Vagina (tissue), 2 donors: ENCODE data around the gene L1TD1. TPM values are rescaled to one million over a fixed set of nuclear protein-coding genes. Genes with fewer than 3 reads are reported as not detected.
"Not testable (repeated sequence)": the region's sequence is repeated elsewhere in the genome, so short reads cannot be mapped to it uniquely, and the experiment has no call there.

Experiments used
- DNase-seq, 2 donors: peaks; one replicate each; pipeline ENCODE4 v3.0.0-alpha.2; 2017; ENCODE audit errors: extremely low spot score in 2 of 2
- H3K27ac ChIP-seq: fragments of 200-600 bp; sonication (generic); one replicate; pipeline ENCODE4 v1.5.1; 2019
- H3K27me3 ChIP-seq: fragments of 200-600 bp; sonication (generic); one replicate; pipeline ENCODE4 v1.5.1; 2019
- H3K36me3 ChIP-seq, 2 donors: fragments of 200-600 bp; sonication (generic); one replicate each; pipeline ENCODE4 v1.5.1; 2017 to 2019
- H3K4me1 ChIP-seq: fragments of 200-600 bp; sonication (generic); one replicate; pipeline ENCODE4 v1.5.1; 2019
- H3K4me3 ChIP-seq, 2 donors: fragments of 200-600 bp; sonication (generic); 1 replicate in 1 of 2; 2 replicates in 1 of 2; pipeline ENCODE4 v1.5.1; 2016 to 2019
- H3K9me3 ChIP-seq: fragments of 200-600 bp; sonication (generic); one replicate; pipeline ENCODE4 v1.5.1; 2019
- POLR2A ChIP-seq, 2 donors: fragments of 450-650 bp; IDR thresholded peaks; one replicate each; pipeline ENCODE4 v1.6.1; 2017; ENCODE audit warnings: antibody characterized with exemption in 2 of 2, mild to moderate bottlenecking in 2 of 2, moderate library complexity in 2 of 2
- POLR2AphosphoS5 ChIP-seq, 2 donors: sonication (generic); formaldehyde crosslinking; IDR thresholded peaks; one replicate each; pipeline ENCODE4 v1.9.0; 2017; ENCODE audit warnings: antibody characterized with exemption in 2 of 2, mild to moderate bottlenecking in 2 of 2, low read depth in 1 of 2; ENCODE audit not compliant: insufficient read depth in 1 of 2
- intact Hi-C: fragments of 100-400 bp; cut with DNase I; formaldehyde crosslinking; loops from one replicate; pipeline ENCODE4 v1.15.1; 2023
- total RNA-seq: library from RNA; depleted of rRNA; stranded (reverse); fragments of >200 nt; gene quantifications from one replicate; pipeline ENCODE4 v1.2.3, GENCODE V29; 2016
- TF ChIP-seq, protein P1 (sequence below), 3 experiments: fragments of 450-650 bp in 2 of 3; fragments of 200-600 bp in 1 of 3; sonication (generic) in 1 of 3; IDR thresholded peaks; one replicate each; pipeline ENCODE4 v1.5.1; 2017 to 2019; ENCODE audit warnings: antibody characterized with exemption in 3 of 3, mild to moderate bottlenecking in 2 of 3, moderate library complexity in 2 of 3

The L1TD1 gene
- total RNA-seq, 1 donor from 2014 or later, result not detected

DNA sequence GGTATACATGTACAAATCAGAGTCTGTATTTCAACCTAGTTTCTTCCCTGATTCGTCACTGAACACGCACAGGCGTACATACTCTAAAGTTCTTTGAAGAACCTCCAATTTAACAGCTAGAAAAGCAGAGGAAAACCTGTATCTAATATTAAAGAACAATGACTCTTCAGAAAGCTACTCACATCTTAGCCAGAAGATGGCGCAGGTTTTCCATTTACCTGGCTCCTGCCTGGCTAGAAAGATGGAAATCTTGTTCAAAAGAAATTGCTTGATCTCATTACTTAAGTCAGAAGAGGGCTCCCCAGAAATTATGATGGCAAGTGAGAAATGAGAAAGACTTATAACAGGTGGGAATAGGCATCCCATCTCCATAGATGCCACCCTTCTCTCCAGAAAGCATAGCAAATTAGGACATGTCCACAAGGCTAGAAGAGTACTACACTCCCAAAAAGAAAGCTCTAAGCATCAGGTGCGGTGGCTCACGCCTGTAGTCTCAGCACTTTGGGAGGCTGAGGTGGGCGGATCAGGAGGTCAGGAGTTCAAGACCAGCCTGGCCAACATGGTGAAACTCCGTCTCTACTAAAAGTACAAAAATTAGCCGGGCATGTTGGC is 19.0 kb upstream of the L1TD1 start:
- TF ChIP-seq POLR2A (IDR thresholded peaks at IDR 0.05) (no peak), POLR2AphosphoS5 (IDR thresholded peaks at IDR 0.05; ENCODE audit: insufficient read depth in 1 of 2, low read depth in 1 of 2) (no peak)
- TF ChIP-seq, protein P1, sequence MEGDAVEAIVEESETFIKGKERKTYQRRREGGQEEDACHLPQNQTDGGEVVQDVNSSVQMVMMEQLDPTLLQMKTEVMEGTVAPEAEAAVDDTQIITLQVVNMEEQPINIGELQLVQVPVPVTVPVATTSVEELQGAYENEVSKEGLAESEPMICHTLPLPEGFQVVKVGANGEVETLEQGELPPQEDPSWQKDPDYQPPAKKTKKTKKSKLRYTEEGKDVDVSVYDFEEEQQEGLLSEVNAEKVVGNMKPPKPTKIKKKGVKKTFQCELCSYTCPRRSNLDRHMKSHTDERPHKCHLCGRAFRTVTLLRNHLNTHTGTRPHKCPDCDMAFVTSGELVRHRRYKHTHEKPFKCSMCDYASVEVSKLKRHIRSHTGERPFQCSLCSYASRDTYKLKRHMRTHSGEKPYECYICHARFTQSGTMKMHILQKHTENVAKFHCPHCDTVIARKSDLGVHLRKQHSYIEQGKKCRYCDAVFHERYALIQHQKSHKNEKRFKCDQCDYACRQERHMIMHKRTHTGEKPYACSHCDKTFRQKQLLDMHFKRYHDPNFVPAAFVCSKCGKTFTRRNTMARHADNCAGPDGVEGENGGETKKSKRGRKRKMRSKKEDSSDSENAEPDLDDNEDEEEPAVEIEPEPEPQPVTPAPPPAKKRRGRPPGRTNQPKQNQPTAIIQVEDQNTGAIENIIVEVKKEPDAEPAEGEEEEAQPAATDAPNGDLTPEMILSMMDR (IDR thresholded peaks at IDR 0.05), result peak in 2 of 3 experiments; percentile 39 to 66

DNA sequence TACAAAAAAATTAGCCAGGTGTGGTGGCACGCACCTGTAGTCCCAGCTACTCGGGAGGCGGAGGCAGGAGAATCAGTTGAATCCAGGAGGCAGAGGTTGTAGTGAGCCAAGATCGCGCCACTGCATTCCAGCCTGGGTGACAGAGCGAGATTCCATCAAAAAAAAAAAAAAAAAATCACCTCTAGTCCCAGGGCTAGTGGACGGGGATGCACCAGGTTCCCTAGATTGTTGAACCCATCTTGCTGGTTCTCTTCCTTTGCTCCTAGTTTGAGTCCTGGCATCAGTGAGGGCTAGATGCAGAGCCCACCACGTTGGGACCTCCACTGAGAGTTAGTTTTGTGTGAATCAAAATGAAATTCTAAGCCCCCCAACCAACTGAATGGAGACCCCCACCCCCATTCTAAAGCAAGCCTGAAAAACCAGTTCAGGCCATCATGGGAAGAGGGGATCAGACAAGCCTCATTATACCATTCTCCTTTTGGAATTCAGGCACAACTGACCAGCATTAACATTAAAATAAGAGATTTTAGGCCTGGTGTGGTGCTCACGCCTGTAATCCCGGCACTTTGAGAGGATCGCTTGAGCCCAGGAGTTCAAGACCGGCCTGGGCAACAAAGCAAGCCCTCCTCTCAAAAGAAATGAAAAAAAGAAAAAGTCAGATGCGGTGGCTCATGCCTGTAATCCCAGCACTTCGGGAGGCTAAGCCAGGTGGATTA is 17.9 kb upstream of the L1TD1 start:
- no peak for TF ChIP-seq POLR2AphosphoS5 (IDR thresholded peaks at IDR 0.05; ENCODE audit: insufficient read depth in 1 of 2, low read depth in 1 of 2)
- no peak for TF ChIP-seq POLR2A (IDR thresholded peaks at IDR 0.05)
- TF ChIP-seq, protein P1 (IDR thresholded peaks at IDR 0.05), result no peak

More for the DNA sequence above, 19.0 kb upstream of the L1TD1 start:
- intact Hi-C loops, result loop anchor here (2.0 kb wide), 1 partner anchor 231 kb away; no protein-coding TSS in a partner anchor
- Histone ChIP-seq H3K36me3 (no peaks in the 10 kb centered on the region), H3K4me1 (no peaks in the 10 kb centered on the region), H3K4me3 (no peak overlapping the region), H3K27ac (no peak overlapping the region), H3K9me3 (no peaks in the 10 kb centered on the region), H3K27me3 (no peaks in the 10 kb centered on the region)
- no peak for DNase-seq

GRCh38 chr1:62177621-62178020 is 17.0 kb upstream of the L1TD1 start:
- DNase-seq, result no peak
- intact Hi-C loops, result loop anchor here (2.0 kb wide), 1 partner anchor 229 kb away; no protein-coding TSS in a partner anchor
- Histone ChIP-seq H3K9me3 (no peaks in the 10 kb centered on the region), H3K27ac (no peak overlapping the region), H3K4me1 (no peaks in the 10 kb centered on the region), H3K36me3 (no peaks in the 10 kb centered on the region), H3K4me3 (no peak overlapping the region), H3K27me3 (no peaks in the 10 kb centered on the region)
- TF ChIP-seq POLR2AphosphoS5 (IDR thresholded peaks at IDR 0.05; ENCODE audit: insufficient read depth in 1 of 2, low read depth in 1 of 2) (no peak), POLR2A (IDR thresholded peaks at IDR 0.05) (no peak)
- TF ChIP-seq, protein P1 (IDR thresholded peaks at IDR 0.05), result no peak

More for the DNA sequence above, 17.9 kb upstream of the L1TD1 start:
- Histone ChIP-seq H3K27me3 (no peaks in the 10 kb centered on the region), H3K4me1 (no peaks in the 10 kb centered on the region), H3K27ac (no peak overlapping the region), H3K4me3 (no peak overlapping the region), H3K36me3 (no peaks in the 10 kb centered on the region), H3K9me3 (no peaks in the 10 kb centered on the region)
- no peak for DNase-seq
- intact Hi-C loops, result loop anchor here (2.0 kb wide), 1 partner anchor 230 kb away; no protein-coding TSS in a partner anchor

GRCh38 chr1:62178372-62178771 is 16.3 kb upstream of the L1TD1 start:
- H3K27ac ChIP-seq, result no peak overlapping the region
- H3K9me3 ChIP-seq, result no peaks in the 10 kb centered on the region
- no peak for DNase-seq
- no peaks in the 10 kb centered on the region for H3K27me3 ChIP-seq
- H3K4me3 ChIP-seq, result no peak overlapping the region
- no peaks in the 10 kb centered on the region for H3K4me1 ChIP-seq
- no peaks in the 10 kb centered on the region for H3K36me3 ChIP-seq
- intact Hi-C loops, result no loop called here
- TF ChIP-seq, protein P1 (IDR thresholded peaks at IDR 0.05), result no peak
- no peak for TF ChIP-seq POLR2A (IDR thresholded peaks at IDR 0.05)

DNA sequence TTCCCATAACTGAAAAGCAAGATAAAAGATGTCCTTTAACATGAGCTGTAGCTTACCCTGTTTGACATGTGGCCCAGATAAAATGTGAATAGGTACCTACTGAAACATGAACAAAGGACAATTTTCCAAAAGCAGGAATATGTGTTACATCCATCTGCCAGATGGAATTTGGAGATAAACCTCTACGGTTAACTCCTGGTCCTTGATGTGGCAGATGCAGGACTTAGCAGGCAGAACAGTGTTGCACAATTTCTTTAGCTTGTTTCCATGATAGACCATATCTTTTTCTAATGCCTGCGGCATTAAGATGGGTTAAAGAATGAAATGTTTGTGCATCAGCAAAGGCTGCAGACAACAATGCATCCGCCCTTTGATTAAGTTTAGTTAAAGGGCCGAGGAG is 14.6 kb upstream of the L1TD1 start:
- H3K4me3 ChIP-seq, H3K36me3 ChIP-seq, intact Hi-C loops, DNase-seq, H3K27me3 ChIP-seq, H3K27ac ChIP-seq, H3K4me1 ChIP-seq, H3K9me3 ChIP-seq: not testable (repeated sequence)
